B cell (primary cell): ENCODE results near the gene MAD1L1. TPM values are rescaled to one million over a fixed set of nuclear protein-coding genes. Genes with fewer than 3 reads are reported as not detected.

ENCODE experiments used
- ATAC-seq: fragments of 200-7000 bp; cut with Tn5 transposase; one replicate; pipeline ENCODE4 v1.10.0; 2021; ENCODE audit warnings: low read depth, mild to moderate bottlenecking, moderate number of reproducible peaks, moderate library complexity
- CTCF ChIA-PET: fragments of 350-600 bp; sonication (Branson Sonifier 250); formaldehyde crosslinking; loops from one replicate; lab custom pipeline; 2021; ENCODE audit warnings: antibody characterized with exemption, inconsistent platforms; lab: Charles Lee
- POLR2A ChIA-PET: fragments of 350-600 bp; sonication (Branson Sonifier 250); formaldehyde crosslinking; loops from one replicate; lab custom pipeline; 2021; ENCODE audit warnings: antibody characterized with exemption; lab: Charles Lee
- DNase-seq: peaks from one replicate; pipeline ENCODE4 v3.0.0; 2013
- H2AFZ ChIP-seq: 2 replicates; pipeline ENCODE4 v1.6.1; 2012; ENCODE audit warnings: mild to moderate bottlenecking, low read depth, low read length; ENCODE audit not compliant: insufficient read depth, poor library complexity, severe bottlenecking
- H3K27ac ChIP-seq, 2 donors: 1 replicate in 1 of 2; 2 replicates in 1 of 2; pipeline ENCODE4 v1.5.1; 2012 to 2013; ENCODE audit warnings: low read length in 2 of 2, mild to moderate bottlenecking in 2 of 2, moderate library complexity in 1 of 2
- H3K27me3 ChIP-seq, 4 experiments: fragments of 200-600 bp in 1 of 4; sonication (generic) in 1 of 4; replicated peaks in 1 of 4; 1 replicate in 2 of 4; 2 replicates in 2 of 4; pipeline versions ENCODE4 v1.6.1 to v1.7.0; 2013 to 2016; ENCODE audit warnings: low read length in 3 of 4, mild to moderate bottlenecking in 2 of 4, mixed read lengths in 1 of 4, moderate library complexity in 1 of 4; ENCODE audit not compliant: insufficient read depth in 4 of 4, control insufficient read depth in 3 of 4; ENCODE audit errors: control extremely low read depth in 1 of 4
- H3K36me3 ChIP-seq, 2 experiments: replicated peaks in 1 of 2; 1 replicate in 1 of 2; 2 replicates in 1 of 2; pipeline versions ENCODE4 v1.6.1 to v1.7.1; 2013; ENCODE audit warnings: low read length in 1 of 2; ENCODE audit not compliant: insufficient read depth in 2 of 2, control insufficient read depth in 1 of 2; ENCODE audit errors: control extremely low read depth in 1 of 2, extremely low read depth in 1 of 2
- H3K4me1 ChIP-seq, 2 donors: fragments of 200-600 bp in 1 of 2; sonication (generic) in 1 of 2; 1 replicate in 1 of 2; 2 replicates in 1 of 2; pipeline versions ENCODE4 v1.5.1 to v1.6.1; 2013 to 2017; ENCODE audit warnings: low read length in 2 of 2; ENCODE audit not compliant: control insufficient read depth in 2 of 2, insufficient read depth in 2 of 2
- H3K4me2 ChIP-seq: replicated peaks from 2 replicates; pipeline ENCODE3; 2012; ENCODE audit warnings: mild to moderate bottlenecking, low read depth, low read length; ENCODE audit not compliant: poor library complexity, severe bottlenecking
- H3K4me3 ChIP-seq, 5 experiments: fragments of 200-600 bp in 1 of 5; sonication (generic) in 1 of 5; 1 replicate in 3 of 5; 2 replicates in 2 of 5; pipeline versions ENCODE4 v1.5.1 to v1.7.0; 2011 to 2016; ENCODE audit warnings: low read length in 4 of 5, mild to moderate bottlenecking in 4 of 5, low read depth in 2 of 5, control low read depth in 1 of 5, moderate library complexity in 1 of 5; ENCODE audit not compliant: insufficient read depth in 1 of 5; ENCODE audit errors: control extremely low read depth in 1 of 5, extremely low read depth in 1 of 5
- H3K79me2 ChIP-seq: fragments of 200-600 bp; sonication (generic); one replicate; pipeline ENCODE4 v1.6.0; 2016; ENCODE audit warnings: low read length; ENCODE audit not compliant: control insufficient read depth, insufficient read depth
- H3K9ac ChIP-seq: fragments of 200-600 bp; sonication (generic); 2 replicates; pipeline ENCODE4 v1.6.1; 2017; ENCODE audit warnings: mild to moderate bottlenecking, low read length, moderate library complexity
- H3K9me3 ChIP-seq, 3 donors: one replicate each; pipeline versions ENCODE4 v1.6.1 to v1.7.1; 2013; ENCODE audit warnings: low read length in 2 of 3; ENCODE audit not compliant: control insufficient read depth in 2 of 3, insufficient read depth in 1 of 3; ENCODE audit errors: control extremely low read depth in 1 of 3
- H4K20me1 ChIP-seq: 2 replicates; pipeline ENCODE4 v1.6.0; 2012; ENCODE audit warnings: mild to moderate bottlenecking, low read length; ENCODE audit not compliant: insufficient read depth, control insufficient read depth, poor library complexity, severe bottlenecking
- H3K27ac Mint-ChIP-seq: one replicate; pipeline ENCODE4 v1.8.0; 2021; ENCODE audit warnings: mixed read lengths
- H3K27me3 Mint-ChIP-seq: one replicate; pipeline ENCODE4 v1.8.0; 2021; ENCODE audit warnings: mixed read lengths
- H3K4me1 Mint-ChIP-seq: one replicate; pipeline ENCODE4 v1.8.0; 2021; ENCODE audit warnings: mixed read lengths
- H3K4me3 Mint-ChIP-seq: one replicate; pipeline ENCODE4 v1.8.0; 2021; ENCODE audit warnings: mixed read lengths
- H3K9me3 Mint-ChIP-seq: one replicate; pipeline ENCODE4 v1.8.0; 2022; ENCODE audit warnings: mixed read lengths; ENCODE audit not compliant: insufficient read depth
- CTCF ChIP-seq: fragments of 200-600 bp; IDR thresholded peaks from one replicate; pipeline ENCODE4 v1.8.0; 2022; ENCODE audit warnings: antibody characterized with exemption, mild to moderate bottlenecking
- EZH2 ChIP-seq: IDR thresholded peaks from 2 replicates; pipeline ENCODE4 v1.6.1; 2012; ENCODE audit warnings: borderline replicate concordance, low read depth, mild to moderate bottlenecking, moderate library complexity, low read length; ENCODE audit not compliant: insufficient read depth, poor library complexity, severe bottlenecking
- WGBS: methylation state at CpG from one replicate; pipeline ENCODE4 v1.1.5; 2013; ENCODE audit warnings: missing lambda C conversion rate; ENCODE audit not compliant: insufficient coverage; 5-methylcytosine and 5-hydroxymethylcytosine counted together
- intact Hi-C: fragments of 100-400 bp; cut with micrococcal nuclease; formaldehyde crosslinking; loops from one replicate; pipeline ENCODE4 v1.10.0; 2022
- polyA plus RNA-seq: library from polyadenylated mRNA; depleted of rRNA; stranded (reverse); fragments of >200 nt; gene quantifications from 2 replicates; pipeline ENCODE4 v1.2.3, GENCODE V29; 2012
- total RNA-seq, 2 donors: library from RNA; stranded (reverse); fragments of 120-200 nt in 1 of 2; gene quantifications; 1 replicate in 1 of 2; 2 replicates in 1 of 2; pipeline versions ENCODE4 v1.2.3 to v1.2.4, GENCODE V29; 2013 to 2022

Gene MAD1L1
- total and polyA plus RNA-seq, 2 donors (not counting 1 experiment from before 2014, with no cell fraction given): 86.7 to 110 TPM

DNA sequence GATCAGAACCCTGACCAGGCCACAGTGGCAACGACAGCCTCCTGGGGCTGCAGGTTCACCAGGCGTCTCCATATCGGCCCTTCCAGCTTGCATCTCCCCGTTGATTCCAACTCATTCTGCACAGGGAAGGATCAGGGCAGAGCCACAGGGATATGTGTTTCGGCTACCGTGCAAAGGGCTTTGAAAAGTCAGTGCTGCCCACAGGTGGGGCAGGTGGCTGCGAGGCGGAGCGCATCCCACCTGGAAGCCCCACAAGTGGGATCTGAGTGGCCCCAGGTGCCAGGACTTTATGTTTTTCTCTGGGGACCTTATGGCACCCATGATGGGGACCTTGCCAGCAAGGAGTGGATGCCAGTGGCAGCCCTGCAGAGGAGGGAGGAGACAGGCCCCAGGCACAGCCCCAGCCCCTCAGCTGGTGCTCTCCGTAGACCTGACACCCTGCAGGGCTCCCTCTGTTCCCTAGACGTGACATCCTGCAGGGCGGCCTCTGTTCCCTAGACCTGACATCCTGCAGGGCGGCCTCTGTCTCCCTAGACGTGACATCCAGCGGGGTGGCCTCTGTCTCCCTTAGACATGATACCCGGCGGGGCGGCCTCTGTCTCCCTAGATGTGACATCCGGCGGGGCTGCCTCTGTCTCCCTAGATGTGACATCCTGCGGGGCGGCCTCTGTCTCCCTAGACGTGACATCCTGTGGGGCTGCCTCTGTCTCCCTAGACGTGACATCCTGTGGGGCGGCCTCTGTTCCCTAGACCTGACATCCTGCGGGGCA, 373.3 kb downstream of the MAD1L1 start:
- Histone ChIP-seq H3K79me2 (peaks cover 48% of the 10 kb centered on the region), H3K27me3 (no peaks in the 10 kb centered on the region), H3K9ac (no peak overlapping the region), H3K27ac (no peak overlapping the region), H3K4me1 (peaks cover 4 to 14% of the 10 kb centered on the region in 2 donors), H2AFZ (no peak overlapping the region), H3K4me2 (no peak overlapping the region), H4K20me1 (peaks cover 78% of the 10 kb centered on the region), H3K9me3 (peaks cover 0 to 8% (median 0%) of the 10 kb centered on the region in 3 donors), H3K4me3 (no peak overlapping the region), H3K36me3 (peaks cover 0 to 3% of the 10 kb centered on the region in 2 experiments)
- ATAC-seq (no peak), DNase-seq (no peak)
- H3K27ac Mint-ChIP-seq: no peak overlapping the region
- no peaks in the 10 kb centered on the region for H3K27me3 Mint-ChIP-seq
- H3K9me3 Mint-ChIP-seq: no peaks in the 10 kb centered on the region
- ChIA-PET POLR2A (no interaction called here), CTCF (no interaction called here)
- TF ChIP-seq CTCF: no peak
- H3K4me3 Mint-ChIP-seq: no peak overlapping the region
- intact Hi-C loops: no loop called here
- WGBS: 91% methylated on average over 26 of the region's 26 CpGs
- peaks cover 9% of the 10 kb centered on the region for H3K4me1 Mint-ChIP-seq

DNA sequence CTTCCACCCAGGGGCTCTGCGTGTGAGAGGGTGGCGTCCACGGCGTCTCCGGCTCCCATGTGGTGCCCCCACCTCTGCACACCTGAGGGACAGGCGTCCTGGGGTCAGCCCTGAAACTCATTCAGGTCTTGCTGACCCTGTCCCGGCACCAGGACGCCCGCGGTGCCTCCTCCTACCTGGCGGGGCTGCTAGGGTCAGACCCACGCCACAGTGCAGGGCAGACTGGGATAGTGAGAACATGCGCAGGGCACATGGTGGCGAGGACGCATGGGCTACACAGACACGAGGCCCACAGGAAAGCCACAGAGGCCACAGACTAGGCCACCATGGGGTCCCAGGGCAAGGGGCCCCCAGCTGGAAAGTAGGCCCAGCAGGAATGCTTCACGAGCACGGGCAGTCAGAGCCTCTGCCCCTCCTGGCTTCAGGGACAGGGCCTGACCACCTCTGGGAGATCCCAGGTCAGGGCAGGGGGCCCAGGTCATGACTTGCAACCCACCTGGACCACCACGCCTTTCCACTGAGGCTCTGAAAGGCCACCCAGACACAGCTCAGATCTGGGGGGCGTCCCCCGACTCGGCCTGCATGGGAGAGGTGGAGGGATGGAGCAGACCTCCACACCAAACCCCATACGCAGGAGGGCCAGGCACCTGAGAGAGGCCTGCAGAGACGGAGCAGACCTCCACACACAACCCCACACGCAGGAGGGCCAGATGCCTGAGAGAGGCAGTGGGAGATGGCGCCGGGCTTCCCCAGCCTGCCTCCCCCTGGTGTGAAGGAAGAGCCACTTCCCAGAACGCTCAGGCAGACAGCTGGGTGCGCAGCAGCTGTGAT, 374.1 kb downstream of the MAD1L1 start:
- H3K4me1 Mint-ChIP-seq: peaks cover 9% of the 10 kb centered on the region
- WGBS: 96% methylated on average over 22 of the region's 29 CpGs
- intact Hi-C loops: no loop called here
- no peak overlapping the region for H2AFZ ChIP-seq
- H3K4me2 ChIP-seq: no peak overlapping the region
- TF ChIP-seq CTCF (no peak), EZH2 (no peak)
- H3K4me1 ChIP-seq: peaks cover 4 to 14% of the 10 kb centered on the region in 2 donors
- H3K9me3 Mint-ChIP-seq: no peaks in the 10 kb centered on the region
- CTCF ChIA-PET: no interaction called here
- H3K36me3 ChIP-seq: peaks cover 0 to 3% of the 10 kb centered on the region in 2 experiments
- DNase-seq (no peak), ATAC-seq (no peak)
- H3K27ac ChIP-seq: no peak overlapping the region
- H3K4me3 ChIP-seq: no peak overlapping the region
- H3K27ac Mint-ChIP-seq: no peak overlapping the region
- H3K9ac ChIP-seq: no peak overlapping the region
- H3K4me3 Mint-ChIP-seq: no peak overlapping the region
- POLR2A ChIA-PET: no interaction called here
- peaks cover 47% of the 10 kb centered on the region for H3K79me2 ChIP-seq
- H3K27me3 ChIP-seq: no peaks in the 10 kb centered on the region
- H3K9me3 ChIP-seq: peaks cover 0 to 8% (median 0%) of the 10 kb centered on the region in 3 donors
- H3K27me3 Mint-ChIP-seq: no peaks in the 10 kb centered on the region
- H4K20me1 ChIP-seq: peaks cover 78% of the 10 kb centered on the region
